ENCODE data around the gene C5orf63. TPM values are rescaled to one million over a fixed set of nuclear protein-coding genes. Genes with fewer than 3 reads are reported as not detected.

C5orf63 gene
- total RNA-seq, 1 experiment from 2014 or later = 1.2 TPM

DNA sequence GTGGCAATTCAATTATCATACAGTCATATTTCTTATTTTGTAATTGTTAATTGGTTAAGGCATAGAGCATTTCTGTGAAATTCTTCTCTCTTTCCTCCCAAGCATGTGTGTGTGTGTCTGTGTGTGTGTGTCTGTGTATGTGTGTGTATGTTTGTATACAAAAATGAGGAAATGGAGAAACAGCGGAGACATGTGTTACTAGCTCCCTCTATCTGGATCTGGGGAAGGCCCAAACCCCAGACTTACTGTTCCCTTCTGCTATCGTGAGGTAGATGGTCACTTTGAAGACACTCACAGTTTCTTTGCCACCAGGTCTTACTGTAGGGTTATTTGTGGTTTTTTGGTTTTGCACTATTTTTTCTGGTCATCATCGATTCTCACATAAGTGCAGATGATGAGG, 11.4 kb upstream of the C5orf63 start:
- H3K23me2 ChIP-seq (ENCODE audit: insufficient read length, low read depth, low read length, poor library complexity, severe bottlenecking) = no peaks in the 10 kb centered on the region
- no peak overlapping the region for H3K27ac Mint-ChIP-seq
- H2BK20ac ChIP-seq (ENCODE audit: low read depth, low read length, poor library complexity, severe bottlenecking) = no peak overlapping the region
- H2AK5ac ChIP-seq (ENCODE audit: insufficient read length, low read length) = no peak overlapping the region
- H3K4me1 Mint-ChIP-seq = peaks cover 34 to 46% of the 10 kb centered on the region in 2 experiments
- no peak overlapping the region for H2BK12ac ChIP-seq (ENCODE audit: insufficient read length, low read depth, low read length)
- H3K9me3 ChIP-seq (ENCODE audit: control insufficient read depth, low read depth, low read length) = no peaks in the 10 kb centered on the region
- no peak overlapping the region for H2BK15ac ChIP-seq (ENCODE audit: low read depth, low read length)
- H3K27me3 ChIP-seq (ENCODE audit: insufficient read depth, low read length) = no peaks in the 10 kb centered on the region
- no peak overlapping the region for H3K4me2 ChIP-seq (ENCODE audit: insufficient read depth, insufficient read length, low read length)
- no peak overlapping the region for H3K14ac ChIP-seq (ENCODE audit: insufficient read depth, low read length)
- no peaks in the 10 kb centered on the region for H3K79me1 ChIP-seq (ENCODE audit: insufficient read depth, low read depth, low read length, poor library complexity, severe bottlenecking)
- no peak overlapping the region for H3K4me3 Mint-ChIP-seq
- H3K36me3 Mint-ChIP-seq (ENCODE audit: insufficient read depth in 1 of 3, low read depth in 3 of 3) = no peaks in the 10 kb centered on the region
- no peak overlapping the region for H3T11ph ChIP-seq (ENCODE audit: low read length)
- H3K9ac ChIP-seq (ENCODE audit: extremely low read depth, insufficient read length, low read length) = no peak overlapping the region
- H3K4ac ChIP-seq (ENCODE audit: low read depth, low read length) = no peak overlapping the region
- no peak overlapping the region for H2BK120ac ChIP-seq (ENCODE audit: low read depth, low read length, poor library complexity, severe bottlenecking)
- H2AFZ ChIP-seq (ENCODE audit: low read length) = no peak overlapping the region
- no peak overlapping the region for H3K56ac ChIP-seq (ENCODE audit: insufficient read length, low read depth, low read length)
- H3K27me3 Mint-ChIP-seq (ENCODE audit: low read depth) = no peaks in the 10 kb centered on the region
- no CpG with 5 or more reads among the region's 3 CpGs for WGBS (ENCODE audit: extremely low coverage, insufficient read length, low lambda C conversion rate)
- no peak overlapping the region for H3K27ac ChIP-seq (ENCODE audit: insufficient read length, low read depth, low read length)
- DNase-seq = no peak
- no peak overlapping the region for H4K5ac ChIP-seq (ENCODE audit: insufficient read length, low read depth, low read length)
- H3K23ac ChIP-seq (ENCODE audit: insufficient read length, low read depth, low read length) = no peak overlapping the region
- TF ChIP-seq, protein P1, sequence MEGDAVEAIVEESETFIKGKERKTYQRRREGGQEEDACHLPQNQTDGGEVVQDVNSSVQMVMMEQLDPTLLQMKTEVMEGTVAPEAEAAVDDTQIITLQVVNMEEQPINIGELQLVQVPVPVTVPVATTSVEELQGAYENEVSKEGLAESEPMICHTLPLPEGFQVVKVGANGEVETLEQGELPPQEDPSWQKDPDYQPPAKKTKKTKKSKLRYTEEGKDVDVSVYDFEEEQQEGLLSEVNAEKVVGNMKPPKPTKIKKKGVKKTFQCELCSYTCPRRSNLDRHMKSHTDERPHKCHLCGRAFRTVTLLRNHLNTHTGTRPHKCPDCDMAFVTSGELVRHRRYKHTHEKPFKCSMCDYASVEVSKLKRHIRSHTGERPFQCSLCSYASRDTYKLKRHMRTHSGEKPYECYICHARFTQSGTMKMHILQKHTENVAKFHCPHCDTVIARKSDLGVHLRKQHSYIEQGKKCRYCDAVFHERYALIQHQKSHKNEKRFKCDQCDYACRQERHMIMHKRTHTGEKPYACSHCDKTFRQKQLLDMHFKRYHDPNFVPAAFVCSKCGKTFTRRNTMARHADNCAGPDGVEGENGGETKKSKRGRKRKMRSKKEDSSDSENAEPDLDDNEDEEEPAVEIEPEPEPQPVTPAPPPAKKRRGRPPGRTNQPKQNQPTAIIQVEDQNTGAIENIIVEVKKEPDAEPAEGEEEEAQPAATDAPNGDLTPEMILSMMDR (conservative IDR thresholded peaks at IDR 0.05) = no peak
- no peaks in the 10 kb centered on the region; a peak in 1 of 5 replicates for H3K9me3 Mint-ChIP-seq
- H4K8ac ChIP-seq (replicated peaks; ENCODE audit: insufficient read length, low read depth, low read length) = no peak overlapping the region
- H3K4me1 ChIP-seq (ENCODE audit: insufficient read depth, low read length) = peaks cover 8% of the 10 kb centered on the region; the same call in 1 of the 2 replicates
- H4K91ac ChIP-seq (ENCODE audit: insufficient read length, low read depth, low read length) = no peak overlapping the region
- no peaks in the 10 kb centered on the region for H3K79me2 ChIP-seq (ENCODE audit: insufficient read depth, low read length)
- no peak overlapping the region for H2BK5ac ChIP-seq (ENCODE audit: insufficient read length, low read length)
- no peaks in the 10 kb centered on the region for H4K20me1 ChIP-seq (ENCODE audit: control insufficient read depth, insufficient read depth, insufficient read length)
- H3K18ac ChIP-seq (ENCODE audit: insufficient read length, low read depth, low read length) = no peak overlapping the region

All from H9 (cell line).